T-cell (primary cell): ENCODE results near the gene PKD1L1. TPM values are rescaled to one million over a fixed set of nuclear protein-coding genes. Genes with fewer than 3 reads are reported as not detected.

Experiments
- ATAC-seq, 4 experiments: fragments of 200-7000 bp in 3 of 4; fragments of 150-1000 bp in 1 of 4; cut with Tn5 transposase; replicated peaks in 1 of 4; 1 replicate in 3 of 4; 2 replicates in 1 of 4; pipeline ENCODE4 v1.10.0; 2021; ENCODE audit warnings: moderate library complexity in 3 of 4, mild to moderate bottlenecking in 2 of 4, moderate number of reproducible peaks in 1 of 4
- CTCF ChIA-PET, 2 donors: fragments of 300-600 bp; sonication (Branson Sonifier 250); formaldehyde crosslinking; loops; one replicate each; lab custom pipeline; 2022; ENCODE audit warnings: antibody characterized with exemption in 2 of 2; lab: Charles Lee
- POLR2A ChIA-PET, 2 donors: fragments of 300-600 bp; sonication (Branson Sonifier 250); formaldehyde crosslinking; loops; one replicate each; lab custom pipeline; 2022; ENCODE audit warnings: antibody characterized with exemption in 2 of 2; lab: Charles Lee
- DNase-seq, 35 experiments: peaks; one replicate each; pipeline versions ENCODE4 v3.0.0 to v3.0.0-alpha.2; 2013 to 2023
- H3K27ac ChIP-seq: one replicate; pipeline ENCODE4 v1.5.1; 2013; ENCODE audit warnings: low read length
- H3K27me3 ChIP-seq, 2 experiments: replicated peaks in 1 of 2; 1 replicate in 1 of 2; 2 replicates in 1 of 2; pipeline versions ENCODE4 v1.6.1 to v1.7.0; 2013; ENCODE audit warnings: low read length in 1 of 2, mixed read lengths in 1 of 2; ENCODE audit not compliant: control insufficient read depth in 2 of 2, insufficient read depth in 2 of 2; ENCODE audit errors: extremely low read depth in 1 of 2
- H3K36me3 ChIP-seq, 2 donors: 1 replicate in 1 of 2; 2 replicates in 1 of 2; pipeline versions ENCODE4 v1.6.1 to v1.7.0; 2013; ENCODE audit warnings: low read length in 1 of 2; ENCODE audit not compliant: control insufficient read depth in 2 of 2, insufficient read depth in 1 of 2; ENCODE audit errors: extremely low read depth in 1 of 2
- H3K4me1 ChIP-seq, 2 experiments: 1 replicate in 1 of 2; 2 replicates in 1 of 2; pipeline versions ENCODE4 v1.6.1 to v1.7.0; 2013; ENCODE audit warnings: low read length in 2 of 2, mixed read lengths in 1 of 2; ENCODE audit not compliant: insufficient read depth in 2 of 2, control insufficient read depth in 1 of 2; ENCODE audit errors: extremely low read depth in 1 of 2
- H3K4me3 ChIP-seq, 2 donors: 1 replicate in 1 of 2; 2 replicates in 1 of 2; pipeline versions ENCODE4 v1.5.1 to v1.7.0; 2013; ENCODE audit warnings: mild to moderate bottlenecking in 2 of 2, low read length in 1 of 2, moderate library complexity in 1 of 2; ENCODE audit not compliant: control insufficient read depth in 1 of 2; ENCODE audit errors: extremely low read depth in 1 of 2
- H3K9me3 ChIP-seq: 2 replicates; pipeline ENCODE4 v1.7.0; 2013
- H3K27ac Mint-ChIP-seq, 2 donors: one replicate each; pipeline ENCODE4 v1.8.0; 2020 to 2021; ENCODE audit warnings: mild to moderate bottlenecking in 2 of 2, mixed read lengths in 2 of 2
- H3K27me3 Mint-ChIP-seq, 2 donors: one replicate each; pipeline ENCODE4 v1.8.0; 2021 to 2022; ENCODE audit warnings: mixed read lengths in 2 of 2
- H3K36me3 Mint-ChIP-seq: one replicate; pipeline ENCODE4 v1.8.0; 2021; ENCODE audit warnings: mixed read lengths
- H3K4me1 Mint-ChIP-seq, 3 donors: one replicate each; pipeline ENCODE4 v1.8.0; 2020 to 2022; ENCODE audit warnings: mixed read lengths in 3 of 3, mild to moderate bottlenecking in 1 of 3
- H3K4me3 Mint-ChIP-seq, 3 donors: one replicate each; pipeline ENCODE4 v1.8.0; 2020 to 2022; ENCODE audit warnings: mild to moderate bottlenecking in 3 of 3, mixed read lengths in 3 of 3, moderate library complexity in 3 of 3
- H3K9me3 Mint-ChIP-seq, 3 donors: one replicate each; pipeline ENCODE4 v1.8.0; 2020 to 2022; ENCODE audit warnings: mixed read lengths in 3 of 3
- WGBS: methylation state at CpG from one replicate; pipeline ENCODE4 v1.1.5; 2013; ENCODE audit warnings: missing lambda C conversion rate; ENCODE audit not compliant: insufficient coverage; 5-methylcytosine and 5-hydroxymethylcytosine counted together
- total RNA-seq, 35 experiments: library from RNA in 6 of 35; stranded (reverse) in 6 of 35; fragments of 120-200 nt in 1 of 35; gene quantifications; one replicate each; pipeline versions ENCODE4 v1.2.1 to v1.2.4 and lab custom pipeline; 2013 to 2026

The PKD1L1 gene
- total RNA-seq, 5 donors from 2014 or later (not counting 1 experiment from before 2014, with no cell fraction given) = 0.30 to 0.76 (median 0.38) TPM

DNA sequence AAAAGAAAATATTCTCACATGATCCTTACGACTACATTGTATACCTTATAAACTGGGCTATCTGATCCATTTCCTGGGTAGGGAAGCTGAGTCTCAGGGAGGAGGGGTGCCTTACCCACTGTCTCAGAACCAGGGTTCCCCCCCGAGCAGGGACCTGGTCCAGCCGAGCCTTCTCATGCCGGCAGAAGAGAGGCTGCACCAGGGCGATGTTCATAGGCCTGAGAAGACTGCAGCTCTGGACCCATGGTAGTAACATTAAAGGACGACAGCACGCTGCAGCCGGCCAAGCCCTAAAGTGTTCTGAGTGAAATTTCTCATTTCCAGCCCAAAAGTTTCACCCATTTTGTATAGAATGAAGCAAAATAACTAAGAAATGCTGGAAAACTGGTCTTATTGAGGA is 203.4 kb downstream of the PKD1L1 start:
- Mint-ChIP-seq H3K27me3 (peaks cover 0 to 14% of the 10 kb centered on the region in 2 donors), H3K4me1 (no peaks in the 10 kb centered on the region), H3K36me3 (no peaks in the 10 kb centered on the region), H3K27ac (no peak overlapping the region), H3K9me3 (no peaks in the 10 kb centered on the region), H3K4me3 (no peak overlapping the region)
- Histone ChIP-seq H3K27me3 (peaks cover 0 to 7% of the 10 kb centered on the region in 2 experiments), H3K27ac (no peak overlapping the region), H3K4me1 (no peaks in the 10 kb centered on the region), H3K36me3 (no peaks in the 10 kb centered on the region), H3K4me3 (no peak overlapping the region), H3K9me3 (no peaks in the 10 kb centered on the region)
- no peak for ATAC-seq
- POLR2A ChIA-PET = no interaction called here
- WGBS = 93% methylated on average over 3 of the region's 8 CpGs
- CTCF ChIA-PET = no interaction called here
- no peak for DNase-seq

DNA sequence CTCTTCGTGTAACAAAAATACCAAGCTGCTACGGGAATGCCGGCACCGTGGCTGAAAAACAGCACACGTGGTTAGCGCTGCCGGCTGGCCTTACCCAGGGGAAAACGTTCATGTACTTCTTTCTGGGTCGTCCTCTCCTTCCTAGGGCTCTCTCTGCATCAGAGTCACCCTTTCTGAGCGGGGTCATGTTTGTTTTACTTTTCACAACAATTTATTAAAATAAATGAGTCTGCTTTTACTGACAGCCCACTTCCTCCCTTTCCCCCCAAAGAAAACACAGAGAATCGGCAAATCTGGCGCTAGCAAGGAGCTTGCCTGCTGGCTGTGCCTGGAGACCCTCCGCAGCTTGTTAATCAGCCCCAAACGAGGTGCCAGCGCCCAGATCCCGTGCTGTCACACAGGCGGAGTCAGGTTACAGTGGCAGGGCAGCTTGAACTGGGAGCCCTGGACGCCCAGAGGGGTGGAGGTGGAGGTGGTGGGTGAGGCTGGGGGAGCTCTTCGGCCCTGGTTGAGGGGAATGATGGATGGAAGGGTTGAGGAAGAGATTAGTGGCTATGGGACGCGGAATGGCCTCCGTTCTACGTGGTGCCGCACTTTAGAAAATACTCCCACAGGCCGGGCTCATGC is 204.2 kb downstream of the PKD1L1 start:
- Mint-ChIP-seq H3K9me3 (no peaks in the 10 kb centered on the region), H3K4me1 (peaks cover 0 to under 1% (median 0%) of the 10 kb centered on the region in 3 donors), H3K4me3 (no peak overlapping the region), H3K36me3 (no peaks in the 10 kb centered on the region), H3K27ac (no peak overlapping the region), H3K27me3 (peaks cover under 1 to 15% of the 10 kb centered on the region in 2 donors)
- ATAC-seq = no peak
- Histone ChIP-seq H3K27ac (no peak overlapping the region), H3K27me3 (peaks cover 0 to 10% of the 10 kb centered on the region in 2 experiments), H3K4me1 (no peaks in the 10 kb centered on the region), H3K9me3 (no peaks in the 10 kb centered on the region), H3K36me3 (no peaks in the 10 kb centered on the region), H3K4me3 (no peak overlapping the region)
- 58% methylated on average over 21 of the region's 25 CpGs for WGBS
- ChIA-PET CTCF (no interaction called here), POLR2A (interaction anchor here in 1 of 2 donors (0.7 kb wide), 1 partner anchor 60 kb away, joined by 3 read pairs; no protein-coding TSS in a partner anchor)
- no peak for DNase-seq

DNA sequence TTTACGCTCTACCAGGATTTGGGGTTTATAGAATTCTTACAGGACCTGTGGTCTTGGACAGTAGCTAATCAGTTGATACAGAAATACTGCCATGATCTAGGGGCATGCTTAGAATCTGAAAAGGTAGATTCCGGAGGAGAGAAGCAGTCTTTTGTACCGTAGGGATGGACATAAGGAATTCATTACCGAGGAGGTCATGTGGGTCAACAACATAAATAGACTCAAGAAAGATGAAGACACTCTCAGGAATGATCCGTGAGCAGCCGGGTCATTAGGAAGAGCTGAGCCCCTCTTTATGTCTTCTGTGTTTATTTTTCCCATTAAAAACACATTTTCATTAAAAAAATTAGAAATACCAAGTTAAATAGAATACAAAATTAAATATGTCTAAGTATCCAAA is 206.3 kb downstream of the PKD1L1 start:
- ATAC-seq = no peak
- POLR2A ChIA-PET = no interaction called here

DNA sequence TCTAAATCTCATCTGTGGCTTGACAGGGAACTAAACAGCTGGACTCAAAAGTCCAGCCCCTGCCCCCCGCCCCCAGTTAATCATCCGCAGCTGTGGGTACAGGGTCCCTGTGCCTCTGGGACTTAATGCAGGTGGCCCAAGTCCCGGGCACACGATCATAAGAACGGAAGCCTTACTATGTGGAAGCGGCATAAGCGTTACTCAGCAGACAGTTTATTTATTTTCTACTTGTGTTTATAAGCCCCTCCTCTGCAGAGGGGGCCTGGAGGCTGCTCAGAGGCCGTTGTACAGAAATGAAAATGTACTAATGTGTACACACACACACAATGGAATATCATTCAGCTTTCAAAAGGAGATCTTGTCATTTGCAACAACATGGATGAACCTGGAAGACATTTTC is 208.4 kb downstream of the PKD1L1 start:
- 88% methylated on average over 7 of the region's 8 CpGs for WGBS
- H3K27ac Mint-ChIP-seq = no peak overlapping the region
- DNase-seq = no peak
- no peaks in the 10 kb centered on the region for H3K36me3 ChIP-seq
- H3K27ac ChIP-seq = no peak overlapping the region
- H3K9me3 Mint-ChIP-seq = no peaks in the 10 kb centered on the region
- CTCF ChIA-PET = no interaction called here
- H3K4me3 ChIP-seq = no peak overlapping the region
- peaks cover 0 to 5% (median 0%) of the 10 kb centered on the region in 3 donors for H3K4me1 Mint-ChIP-seq
- H3K9me3 ChIP-seq = no peaks in the 10 kb centered on the region
- H3K36me3 Mint-ChIP-seq = no peaks in the 10 kb centered on the region
- POLR2A ChIA-PET = no interaction called here
- H3K27me3 ChIP-seq = peaks cover 0 to 12% of the 10 kb centered on the region in 2 experiments
- no peak overlapping the region for H3K4me3 Mint-ChIP-seq
- peaks cover 5 to 12% of the 10 kb centered on the region in 2 donors for H3K27me3 Mint-ChIP-seq
- no peaks in the 10 kb centered on the region for H3K4me1 ChIP-seq
- ATAC-seq = no peak

More for the DNA sequence above, 206.3 kb downstream of the PKD1L1 start:
- 78% methylated on average over 4 of the region's 6 CpGs for WGBS
- H3K36me3 Mint-ChIP-seq = no peaks in the 10 kb centered on the region
- CTCF ChIA-PET = no interaction called here
- H3K36me3 ChIP-seq = no peaks in the 10 kb centered on the region
- DNase-seq = no peak
- H3K4me3 Mint-ChIP-seq = no peak overlapping the region
- H3K27me3 Mint-ChIP-seq = peaks cover 5 to 11% of the 10 kb centered on the region in 2 donors
- H3K9me3 Mint-ChIP-seq = no peaks in the 10 kb centered on the region
- H3K27me3 ChIP-seq = peaks cover 0 to 12% of the 10 kb centered on the region in 2 experiments
- H3K4me1 Mint-ChIP-seq = peaks cover 0 to 5% (median 0%) of the 10 kb centered on the region in 3 donors
- H3K4me1 ChIP-seq = no peaks in the 10 kb centered on the region
- no peaks in the 10 kb centered on the region for H3K9me3 ChIP-seq
- no peak overlapping the region for H3K27ac Mint-ChIP-seq
- no peak overlapping the region for H3K4me3 ChIP-seq
- no peak overlapping the region for H3K27ac ChIP-seq

DNA sequence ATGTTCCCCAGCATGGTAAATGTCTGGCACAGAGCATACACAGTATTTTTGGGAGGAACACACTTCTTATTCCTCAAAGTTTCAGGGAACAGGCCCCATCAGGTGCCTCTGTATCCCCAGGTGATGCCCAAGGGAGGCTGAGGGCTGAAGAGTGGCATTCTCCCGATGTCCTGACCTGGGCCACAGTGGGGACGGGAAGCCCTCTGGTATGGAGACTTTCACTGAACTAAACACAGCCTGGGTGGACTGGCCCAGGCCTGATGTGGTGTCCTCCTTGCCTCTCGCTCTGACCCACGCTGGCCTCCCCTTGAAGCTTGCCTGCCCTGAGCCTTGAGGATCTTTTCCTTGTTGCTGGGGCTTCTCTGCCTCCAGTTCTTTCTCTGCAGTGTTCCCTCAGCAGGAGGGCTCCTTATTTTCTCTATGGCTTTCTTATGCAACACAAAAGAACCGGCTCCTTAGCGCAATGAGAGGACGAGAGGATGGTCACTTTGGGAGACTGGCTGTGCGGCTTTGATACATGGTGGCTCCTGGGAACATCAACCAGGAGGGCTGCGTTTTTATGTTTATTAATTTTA is 208.9 kb downstream of the PKD1L1 start:
- WGBS = 81% methylated on average over 4 of the region's 9 CpGs
- no peak for ATAC-seq
- Histone ChIP-seq H3K36me3 (no peaks in the 10 kb centered on the region), H3K27me3 (peaks cover 0 to 15% of the 10 kb centered on the region in 2 experiments), H3K4me3 (no peak overlapping the region), H3K9me3 (no peaks in the 10 kb centered on the region), H3K27ac (no peak overlapping the region), H3K4me1 (no peaks in the 10 kb centered on the region)
- H3K27me3 Mint-ChIP-seq = peaks cover 5 to 12% of the 10 kb centered on the region in 2 donors
- H3K4me3 Mint-ChIP-seq = no peak overlapping the region
- ChIA-PET POLR2A (no interaction called here), CTCF (no interaction called here)
- peak overlapping the region in 1 of 2 donors; percentile 57 for H3K27ac Mint-ChIP-seq
- DNase-seq = no peak
- H3K4me1 Mint-ChIP-seq = peaks cover 0 to 5% (median 0%) of the 10 kb centered on the region in 3 donors
- no peaks in the 10 kb centered on the region for H3K9me3 Mint-ChIP-seq
- no peaks in the 10 kb centered on the region for H3K36me3 Mint-ChIP-seq

DNA sequence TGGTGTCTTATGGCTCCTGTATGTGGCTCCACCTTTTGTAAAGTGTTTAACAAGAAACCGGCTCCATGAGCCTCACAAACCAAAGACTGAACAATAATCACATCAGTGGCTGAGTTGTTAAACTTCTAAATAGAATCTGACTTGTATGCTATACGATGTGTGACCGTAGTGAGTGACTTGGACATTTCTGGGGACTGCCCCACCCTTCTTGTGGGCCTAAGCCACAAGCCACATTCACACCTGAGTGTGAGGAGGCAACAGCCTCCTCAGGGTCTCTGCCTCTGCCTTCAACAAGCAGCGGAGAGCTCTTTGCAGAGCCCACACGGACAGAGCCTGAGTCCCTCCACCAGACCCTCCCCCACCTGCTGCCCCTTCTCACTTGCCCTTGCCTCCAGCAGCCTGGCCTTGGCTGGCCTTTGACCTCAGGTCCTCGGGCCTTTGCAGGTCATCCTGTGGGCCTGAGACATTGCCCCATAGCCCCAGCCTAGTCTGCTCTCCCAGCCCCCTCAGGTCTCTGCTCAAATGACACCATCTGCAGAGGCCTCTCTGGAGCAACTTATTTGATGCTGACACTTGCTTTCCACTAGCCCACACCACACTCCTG is 209.6 kb downstream of the PKD1L1 start:
- H3K27ac Mint-ChIP-seq = peak overlapping the region in 1 of 2 donors; percentile 57
- no peak overlapping the region for H3K4me3 Mint-ChIP-seq
- H3K9me3 ChIP-seq = no peaks in the 10 kb centered on the region
- ATAC-seq = no peak
- peaks cover 0 to 5% (median 0%) of the 10 kb centered on the region in 3 donors for H3K4me1 Mint-ChIP-seq
- H3K4me1 ChIP-seq = no peaks in the 10 kb centered on the region
- POLR2A ChIA-PET = no interaction called here
- peaks cover 0 to 8% of the 10 kb centered on the region in 2 experiments for H3K27me3 ChIP-seq
- no peaks in the 10 kb centered on the region for H3K9me3 Mint-ChIP-seq
- DNase-seq = no peak
- CTCF ChIA-PET = no interaction called here
- H3K4me3 ChIP-seq = no peak overlapping the region
- WGBS = 64% methylated on average over 5 of the region's 6 CpGs
- H3K36me3 Mint-ChIP-seq = no peaks in the 10 kb centered on the region
- no peak overlapping the region for H3K27ac ChIP-seq
- H3K36me3 ChIP-seq = no peaks in the 10 kb centered on the region
- peaks cover 5 to 12% of the 10 kb centered on the region in 2 donors for H3K27me3 Mint-ChIP-seq
